ENCODE measurements around the gene GH2.
"Not testable (repeated sequence)": the region's sequence is repeated elsewhere in the genome, so short reads cannot be mapped to it uniquely, and the experiment has no call there.

The GH2 gene

GRCh38 chr17:63892316-63893037, 10.7 kb upstream of the GH2 start:
- not testable (repeated sequence) for H3K4me1 ChIP-seq (ENCODE audit: control insufficient read depth, insufficient read depth, low read length, poor library complexity, severe bottlenecking); H3K36me3 ChIP-seq (ENCODE audit: control insufficient read depth, insufficient read depth, low read length); H3K4me3 ChIP-seq (ENCODE audit: extremely low read depth, insufficient read depth, low read length, poor library complexity, severe bottlenecking); H3K9me3 ChIP-seq (ENCODE audit: control insufficient read depth, low read length); H3K27ac ChIP-seq (ENCODE audit: low read depth, low read length, severe bottlenecking)
- WGBS, 2 experiments (ENCODE audit: insufficient coverage in 2 of 2), result 90 to 92% methylated on average over 4 of the region's 11 CpGs

- 49 to 66% methylated on average over 8 to 9 of the region's 13 CpGs for WGBS, 2 experiments (ENCODE audit: insufficient coverage in 2 of 2)
- H3K27ac ChIP-seq (ENCODE audit: low read depth, low read length, severe bottlenecking); H3K9me3 ChIP-seq (ENCODE audit: control insufficient read depth, low read length); H3K4me3 ChIP-seq (ENCODE audit: extremely low read depth, insufficient read depth, low read length, poor library complexity, severe bottlenecking); H3K36me3 ChIP-seq (ENCODE audit: control insufficient read depth, insufficient read depth, low read length); H3K4me1 ChIP-seq (ENCODE audit: control insufficient read depth, insufficient read depth, low read length, poor library complexity, severe bottlenecking): not testable (repeated sequence)
These were observed 7.5 kb upstream of the GH2 start for GRCh38 chr17:63889026-63889848.

DNA sequence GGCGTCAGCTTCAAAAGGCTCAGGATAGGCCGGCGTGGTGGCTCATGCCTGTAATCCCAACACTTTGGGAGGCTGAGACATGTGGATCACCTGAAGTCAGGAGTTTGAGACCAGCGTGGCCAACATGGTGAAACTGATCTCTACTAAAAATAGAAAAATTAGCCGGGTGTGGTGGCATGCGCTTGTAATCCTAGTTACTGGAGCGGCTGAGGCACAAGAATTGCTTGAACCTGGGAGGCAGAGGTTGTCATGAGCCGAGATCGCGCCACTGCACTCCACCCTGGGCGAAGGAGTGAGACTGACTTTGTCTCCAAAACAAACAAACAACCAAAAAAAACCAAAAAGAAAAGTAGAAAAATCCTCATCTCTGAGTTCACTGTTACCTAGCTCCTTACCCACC, 3.4 kb upstream of the GH2 start:
- H3K36me3 ChIP-seq (ENCODE audit: control insufficient read depth, insufficient read depth, low read length); H3K9me3 ChIP-seq (ENCODE audit: control insufficient read depth, low read length); H3K4me1 ChIP-seq (ENCODE audit: control insufficient read depth, insufficient read depth, low read length, poor library complexity, severe bottlenecking); H3K27ac ChIP-seq (ENCODE audit: low read depth, low read length, severe bottlenecking); H3K4me3 ChIP-seq (ENCODE audit: extremely low read depth, insufficient read depth, low read length, poor library complexity, severe bottlenecking): not testable (repeated sequence)
- WGBS, 2 experiments (ENCODE audit: insufficient coverage in 2 of 2), result 89% methylated on average over 5 of the region's 11 CpGs

GRCh38 chr17:63882626-63883126, 932 bp upstream of the GH2 start:
- H3K36me3 ChIP-seq (ENCODE audit: control insufficient read depth, insufficient read depth, low read length); H3K27ac ChIP-seq (ENCODE audit: low read depth, low read length, severe bottlenecking); H3K4me1 ChIP-seq (ENCODE audit: control insufficient read depth, insufficient read depth, low read length, poor library complexity, severe bottlenecking); H3K4me3 ChIP-seq (ENCODE audit: extremely low read depth, insufficient read depth, low read length, poor library complexity, severe bottlenecking); H3K9me3 ChIP-seq (ENCODE audit: control insufficient read depth, low read length): not testable (repeated sequence)
- 74 to 97% methylated on average over 3 to 4 of the region's 9 CpGs for WGBS, 2 experiments (ENCODE audit: insufficient coverage in 2 of 2)

DNA sequence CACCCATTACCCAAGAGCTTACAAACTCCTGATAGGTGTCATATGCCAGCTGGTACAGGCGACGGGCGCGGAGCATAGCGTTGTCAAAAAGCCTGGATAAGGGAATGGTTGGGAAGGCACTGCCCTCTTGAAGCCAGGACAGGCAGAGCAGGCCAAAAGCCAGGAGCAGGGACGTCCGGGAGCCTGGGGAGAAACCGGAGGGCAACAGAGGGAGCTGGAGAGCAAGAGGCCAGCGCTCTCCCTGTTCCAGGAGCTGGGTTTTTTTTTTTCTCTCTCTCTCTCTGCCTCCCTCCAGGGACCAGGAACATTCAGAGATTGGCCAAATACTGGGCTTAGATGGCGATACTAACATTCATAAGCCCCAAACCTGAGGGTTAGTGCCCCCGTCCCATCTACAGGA, 407 bp downstream of the GH2 start:
- H3K4me3 ChIP-seq (ENCODE audit: extremely low read depth, insufficient read depth, low read length, poor library complexity, severe bottlenecking); H3K27ac ChIP-seq (ENCODE audit: low read depth, low read length, severe bottlenecking); H3K36me3 ChIP-seq (ENCODE audit: control insufficient read depth, insufficient read depth, low read length); H3K4me1 ChIP-seq (ENCODE audit: control insufficient read depth, insufficient read depth, low read length, poor library complexity, severe bottlenecking); H3K9me3 ChIP-seq (ENCODE audit: control insufficient read depth, low read length): not testable (repeated sequence)
- WGBS, 2 experiments (ENCODE audit: insufficient coverage in 2 of 2), result 50 to 70% methylated on average over 8 to 10 of the region's 11 CpGs

DNA sequence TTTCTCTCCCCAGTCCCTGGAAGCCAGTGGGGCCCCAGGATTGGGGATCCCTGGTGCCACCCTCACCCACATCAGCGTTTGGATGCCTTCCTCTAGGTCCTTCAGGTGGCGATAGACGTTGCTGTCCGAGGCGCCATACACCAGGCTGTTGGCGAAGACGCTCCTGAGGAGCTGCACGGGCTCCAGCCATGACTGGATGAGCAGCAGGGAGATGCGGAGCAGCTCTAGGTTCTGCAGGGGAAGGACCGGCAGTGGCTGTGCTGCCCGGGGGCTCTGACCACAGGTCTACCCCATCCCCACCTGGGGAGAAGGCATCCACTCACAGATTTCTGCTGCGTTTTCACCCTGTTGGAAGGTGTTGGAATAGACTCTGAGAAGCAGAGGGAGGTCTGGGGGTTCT, 1.0 kb downstream of the GH2 start:
- no peaks in the 10 kb centered on the region for H3K36me3 ChIP-seq (ENCODE audit: control insufficient read depth, insufficient read depth, low read length)
- 89 to 94% methylated on average over 10 of the region's 12 CpGs for WGBS, 2 experiments (ENCODE audit: insufficient coverage in 2 of 2)
- H3K27ac ChIP-seq (ENCODE audit: low read depth, low read length, severe bottlenecking), result no peak overlapping the region
- H3K4me1 ChIP-seq (ENCODE audit: control insufficient read depth, insufficient read depth, low read length, poor library complexity, severe bottlenecking), result no peaks in the 10 kb centered on the region
- no peak overlapping the region for H3K4me3 ChIP-seq (ENCODE audit: extremely low read depth, insufficient read depth, low read length, poor library complexity, severe bottlenecking)
- H3K9me3 ChIP-seq (ENCODE audit: control insufficient read depth, low read length), result no peaks in the 10 kb centered on the region

DNA sequence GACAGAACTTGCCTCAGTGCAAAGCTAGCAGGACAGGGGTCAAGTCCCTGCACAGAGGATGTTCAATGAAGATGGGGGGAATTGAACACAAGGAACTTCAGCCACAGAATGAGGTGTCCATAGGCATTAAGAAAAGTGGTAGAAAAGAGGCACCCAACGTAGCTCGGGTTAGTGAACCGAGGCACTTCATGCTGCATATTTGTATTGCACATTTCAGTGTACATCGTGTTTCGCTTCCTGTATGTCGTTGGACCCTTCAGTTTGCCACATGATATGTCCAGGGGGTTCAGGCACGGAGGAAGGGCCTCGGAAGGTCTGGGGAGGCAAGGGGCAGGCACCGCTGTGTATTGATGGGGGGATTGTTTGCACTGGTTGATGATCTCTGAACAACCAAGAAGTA, 3.3 kb downstream of the GH2 start:
- H3K27ac ChIP-seq (ENCODE audit: low read depth, low read length, severe bottlenecking); H3K36me3 ChIP-seq (ENCODE audit: control insufficient read depth, insufficient read depth, low read length); H3K4me3 ChIP-seq (ENCODE audit: extremely low read depth, insufficient read depth, low read length, poor library complexity, severe bottlenecking); H3K4me1 ChIP-seq (ENCODE audit: control insufficient read depth, insufficient read depth, low read length, poor library complexity, severe bottlenecking); H3K9me3 ChIP-seq (ENCODE audit: control insufficient read depth, low read length): not testable (repeated sequence)
- WGBS, 2 experiments (ENCODE audit: insufficient coverage in 2 of 2), result 90 to 92% methylated on average over 7 to 9 of the region's 9 CpGs

GRCh38 chr17:63874693-63875092, 7.1 kb downstream of the GH2 start:
- not testable (repeated sequence) for H3K4me3 ChIP-seq (ENCODE audit: extremely low read depth, insufficient read depth, low read length, poor library complexity, severe bottlenecking); H3K36me3 ChIP-seq (ENCODE audit: control insufficient read depth, insufficient read depth, low read length); H3K4me1 ChIP-seq (ENCODE audit: control insufficient read depth, insufficient read depth, low read length, poor library complexity, severe bottlenecking); H3K27ac ChIP-seq (ENCODE audit: low read depth, low read length, severe bottlenecking); H3K9me3 ChIP-seq (ENCODE audit: control insufficient read depth, low read length)
- whole genome bisulfite sequencing, 2 experiments (ENCODE audit: insufficient coverage in 2 of 2), result 90 to 97% methylated on average over 3 to 4 of the region's 6 CpGs

- WGBS, 2 experiments (ENCODE audit: insufficient coverage in 2 of 2), result 73 to 87% methylated on average over 3 to 4 of the region's 8 CpGs
- H3K4me1 ChIP-seq (ENCODE audit: control insufficient read depth, insufficient read depth, low read length, poor library complexity, severe bottlenecking), result not testable (repeated sequence)
These were observed 7.6 kb downstream of the GH2 start for GRCh38 chr17:63874061-63874626.

GRCh38 chr17:63873577-63873976, 8.2 kb downstream of the GH2 start, which contains the start of gene CSH2:
Gene CSH2 (minus strand): TSS chr17:63873677. CDS start chr17:63873614, 63 bp downstream.
- not testable (repeated sequence) for H3K27ac ChIP-seq (ENCODE audit: low read depth, low read length, severe bottlenecking); H3K9me3 ChIP-seq (ENCODE audit: control insufficient read depth, low read length); H3K36me3 ChIP-seq (ENCODE audit: control insufficient read depth, insufficient read depth, low read length); H3K4me1 ChIP-seq (ENCODE audit: control insufficient read depth, insufficient read depth, low read length, poor library complexity, severe bottlenecking); H3K4me3 ChIP-seq (ENCODE audit: extremely low read depth, insufficient read depth, low read length, poor library complexity, severe bottlenecking)
- WGBS, 2 experiments (ENCODE audit: insufficient coverage in 2 of 2), result no CpG with 5 or more reads among the region's 7 CpGs

More at GRCh38 chr17:63874061-63874626, 7.6 kb downstream of the GH2 start:
- not testable (repeated sequence) for H3K36me3 ChIP-seq (ENCODE audit: control insufficient read depth, insufficient read depth, low read length); H3K4me3 ChIP-seq (ENCODE audit: extremely low read depth, insufficient read depth, low read length, poor library complexity, severe bottlenecking); H3K9me3 ChIP-seq (ENCODE audit: control insufficient read depth, low read length); H3K27ac ChIP-seq (ENCODE audit: low read depth, low read length, severe bottlenecking)

Data from mesodermal cell (in vitro differentiated cells).